GM20000 (cell line): ENCODE data around the gene EZR.

Source experiments
- DNase-seq: peaks from one replicate; pipeline ENCODE4 v3.0.0; 2012; ENCODE audit warnings: low spot score
- TF ChIP-seq, protein P1 (sequence below): IDR thresholded peaks from 2 replicates; pipeline ENCODE4 v1.5.1; 2012; ENCODE audit warnings: mild to moderate bottlenecking, control low read depth; ENCODE audit errors: extremely low read depth, missing control alignments

The EZR gene

DNA sequence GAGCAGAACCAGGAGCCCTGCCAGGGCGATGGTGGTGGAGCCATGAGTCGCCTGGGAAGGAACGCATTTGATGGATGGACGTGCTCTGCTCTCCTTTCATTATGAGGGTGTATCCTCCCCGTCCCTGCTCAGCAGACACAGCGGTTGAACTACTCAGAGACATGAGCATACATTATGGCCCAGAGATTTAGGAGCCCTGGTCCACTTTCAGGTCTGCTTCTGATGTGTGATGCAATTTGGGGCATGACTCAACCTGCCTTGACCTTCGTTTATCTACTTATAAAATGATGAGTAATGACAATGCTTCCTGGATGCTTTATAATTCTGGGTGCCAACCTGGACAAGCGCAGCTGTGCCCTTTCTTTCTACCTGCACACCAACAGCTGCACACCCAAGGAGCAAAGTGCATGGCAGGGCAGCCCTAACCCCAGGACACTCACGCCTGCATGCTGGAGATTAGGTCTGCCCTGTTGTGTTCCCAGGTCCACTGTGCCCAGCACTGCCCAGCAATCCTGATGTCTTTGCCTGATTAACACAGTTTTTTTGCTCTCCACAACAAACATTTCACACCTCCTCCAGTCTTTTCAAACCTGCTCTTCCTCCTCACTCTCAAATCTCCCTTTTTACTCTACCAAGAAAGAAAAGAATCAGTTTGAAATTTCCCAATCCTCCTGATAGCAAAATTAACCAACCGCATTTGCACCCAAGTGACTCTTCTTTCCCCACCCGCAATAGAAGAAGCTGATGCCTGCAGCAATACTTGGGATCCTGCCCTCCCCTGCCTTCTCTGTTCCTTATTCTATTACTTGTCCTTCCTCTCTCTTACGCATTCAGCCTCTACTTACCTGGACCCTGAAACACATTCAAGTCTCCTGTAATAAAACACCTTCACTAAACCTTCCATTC is 81.2 kb downstream of the EZR start:
- TF ChIP-seq, protein P1, sequence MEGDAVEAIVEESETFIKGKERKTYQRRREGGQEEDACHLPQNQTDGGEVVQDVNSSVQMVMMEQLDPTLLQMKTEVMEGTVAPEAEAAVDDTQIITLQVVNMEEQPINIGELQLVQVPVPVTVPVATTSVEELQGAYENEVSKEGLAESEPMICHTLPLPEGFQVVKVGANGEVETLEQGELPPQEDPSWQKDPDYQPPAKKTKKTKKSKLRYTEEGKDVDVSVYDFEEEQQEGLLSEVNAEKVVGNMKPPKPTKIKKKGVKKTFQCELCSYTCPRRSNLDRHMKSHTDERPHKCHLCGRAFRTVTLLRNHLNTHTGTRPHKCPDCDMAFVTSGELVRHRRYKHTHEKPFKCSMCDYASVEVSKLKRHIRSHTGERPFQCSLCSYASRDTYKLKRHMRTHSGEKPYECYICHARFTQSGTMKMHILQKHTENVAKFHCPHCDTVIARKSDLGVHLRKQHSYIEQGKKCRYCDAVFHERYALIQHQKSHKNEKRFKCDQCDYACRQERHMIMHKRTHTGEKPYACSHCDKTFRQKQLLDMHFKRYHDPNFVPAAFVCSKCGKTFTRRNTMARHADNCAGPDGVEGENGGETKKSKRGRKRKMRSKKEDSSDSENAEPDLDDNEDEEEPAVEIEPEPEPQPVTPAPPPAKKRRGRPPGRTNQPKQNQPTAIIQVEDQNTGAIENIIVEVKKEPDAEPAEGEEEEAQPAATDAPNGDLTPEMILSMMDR, result no peak
- DNase-seq, result no peak

DNA sequence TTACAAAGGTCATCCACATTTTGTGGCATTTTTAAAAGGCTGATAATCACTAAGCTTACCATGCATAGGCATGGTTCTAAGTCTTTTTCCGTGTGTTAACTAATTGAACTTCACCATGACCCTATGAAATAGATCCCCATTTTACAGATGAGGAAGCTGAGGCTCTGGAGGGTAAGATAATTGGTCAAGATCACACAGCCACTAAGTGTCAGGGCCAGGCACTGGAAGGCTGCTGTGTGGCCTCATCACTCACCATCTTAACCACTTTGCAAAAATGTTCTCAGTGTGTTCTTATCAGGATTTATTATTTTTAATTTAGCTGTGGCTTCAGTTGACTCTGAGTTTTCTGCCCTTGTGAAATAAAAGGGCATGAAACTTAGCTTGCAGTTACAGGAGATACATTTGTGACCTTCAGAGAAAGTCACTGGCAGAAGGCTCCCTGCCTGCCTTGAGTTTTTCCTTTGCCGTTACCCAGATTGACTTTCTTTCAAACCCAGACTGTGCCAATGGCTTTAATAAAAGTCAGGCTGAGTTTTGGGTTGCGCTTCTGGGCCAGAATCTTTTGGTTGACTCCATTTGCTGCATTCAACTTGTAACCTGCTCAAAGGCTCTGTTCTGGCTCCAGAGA is 82.0 kb downstream of the EZR start:
- TF ChIP-seq, protein P1, result no peak
- no peak for DNase-seq

DNA sequence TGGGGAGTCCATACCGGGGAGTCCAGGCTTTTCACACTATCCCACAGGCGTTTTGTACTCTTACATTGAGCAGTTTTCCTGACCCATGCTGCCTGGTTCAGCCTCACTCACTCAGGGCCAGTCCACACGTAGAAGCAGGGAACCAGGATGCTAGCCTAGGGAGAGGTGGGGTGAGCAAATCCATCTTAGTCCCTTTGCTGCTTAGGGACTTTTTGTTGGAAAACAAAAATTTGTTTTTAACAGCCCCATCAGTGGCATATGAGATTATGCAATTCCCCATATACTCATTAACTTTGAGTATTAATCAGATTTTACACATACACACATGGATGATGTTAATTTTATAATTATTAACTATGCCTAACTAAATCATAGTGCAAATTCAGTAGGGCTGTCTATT is 84.2 kb downstream of the EZR start:
- TF ChIP-seq, protein P1, result no peak
- no peak for DNase-seq

DNA sequence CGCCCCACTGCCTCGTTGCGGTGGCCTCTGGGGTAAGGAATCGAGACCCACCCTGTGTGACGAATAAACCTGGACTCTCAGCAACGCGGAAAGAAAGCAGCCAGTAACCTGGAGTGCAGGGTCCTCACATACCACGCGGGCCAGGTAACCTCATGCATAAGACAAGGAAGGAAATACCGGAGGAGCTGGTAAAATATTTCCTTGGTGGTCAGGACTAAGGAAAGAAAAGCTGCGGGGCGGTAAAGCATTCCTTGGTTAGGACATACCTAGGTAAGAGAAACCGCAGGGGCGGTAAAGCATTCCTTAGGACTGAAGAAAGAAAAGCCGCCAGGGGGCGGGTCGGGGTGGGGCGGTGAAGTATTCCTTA is 88.6 kb downstream of the EZR start:
- no peak for DNase-seq

DNA sequence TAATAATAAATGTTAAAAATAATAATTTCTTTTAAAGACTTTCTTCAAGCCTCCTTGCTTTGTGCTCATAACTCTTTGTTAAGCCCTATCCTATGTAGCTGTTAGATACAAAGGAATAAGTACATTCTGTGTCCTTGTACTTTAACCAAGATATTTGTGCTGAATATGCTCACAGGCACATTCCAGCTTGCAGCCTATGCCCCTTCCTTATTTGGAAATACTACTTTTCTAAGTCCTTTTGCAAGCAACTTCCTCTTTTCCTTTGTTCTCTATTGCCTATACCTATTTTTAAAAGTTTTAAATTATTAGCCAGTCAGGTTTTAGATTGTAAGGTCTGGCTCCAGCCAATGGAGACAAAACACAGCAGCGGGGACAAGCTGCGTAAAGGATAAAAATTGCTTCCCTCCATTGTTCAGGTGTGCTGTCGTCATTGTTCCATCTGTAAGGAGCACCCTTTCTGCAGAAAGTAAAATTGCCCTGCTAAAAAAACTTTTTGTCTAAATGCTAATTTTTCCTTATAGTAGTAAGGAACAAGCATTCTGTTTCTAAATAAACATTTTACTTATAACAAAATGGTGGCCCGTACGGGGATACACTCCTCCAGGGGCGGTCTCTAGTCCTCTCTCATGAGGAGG is 89.1 kb downstream of the EZR start:
- DNase-seq, result no peak
- TF ChIP-seq, protein P1, result no peak

More for the DNA sequence above, 88.6 kb downstream of the EZR start:
- TF ChIP-seq, protein P1, result no peak

DNA sequence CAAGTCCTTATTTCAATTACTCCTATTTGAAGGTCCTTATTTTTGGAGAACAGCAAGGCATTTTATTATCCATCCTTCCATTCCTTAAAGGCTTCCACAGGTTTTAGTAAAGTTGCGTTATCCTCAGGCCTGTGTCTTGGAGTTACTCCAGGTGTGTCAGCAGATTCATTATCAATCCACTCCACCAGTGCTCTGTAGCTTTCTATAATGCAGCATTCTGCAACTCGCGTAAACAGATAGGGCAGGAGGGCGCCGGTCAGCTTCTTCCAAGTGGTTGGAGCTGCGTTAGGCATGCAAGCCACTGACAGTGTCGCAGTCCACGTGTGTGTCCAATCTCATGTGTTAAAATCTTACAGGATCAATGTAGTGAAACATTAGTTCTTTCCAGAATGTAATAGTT is 93.5 kb downstream of the EZR start:
- TF ChIP-seq, protein P1, result no peak
- DNase-seq, result no peak

DNA sequence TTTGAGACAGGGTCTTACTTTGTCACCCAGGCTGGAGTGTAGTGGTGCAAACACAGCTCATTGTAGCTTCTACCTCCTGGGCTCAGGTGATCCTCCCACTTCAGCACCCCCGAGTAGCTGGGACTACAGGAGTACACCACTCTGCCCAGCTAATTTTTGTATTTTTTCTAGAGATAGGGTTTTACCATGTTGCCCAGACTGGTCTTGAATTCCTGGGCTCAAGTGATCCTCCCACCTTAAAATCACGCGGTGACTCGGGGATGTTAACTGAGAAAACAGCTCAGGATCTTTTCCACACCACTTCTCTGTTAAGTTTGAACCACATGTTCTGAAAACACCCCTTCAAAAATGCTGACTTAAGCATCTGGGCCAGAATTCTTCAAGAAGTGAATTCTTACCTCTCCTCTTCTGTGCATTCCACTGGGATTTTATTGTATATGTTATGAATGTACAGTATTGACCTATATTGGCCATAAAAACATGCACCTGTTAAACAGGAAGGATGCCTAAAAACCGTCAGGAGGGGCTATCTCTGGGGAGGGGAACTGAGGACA is 96.9 kb downstream of the EZR start:
- DNase-seq, result no peak
- TF ChIP-seq, protein P1, result no peak
